DMS153 (cell line): ENCODE data around the gene REEP6.
"Not testable (repeated sequence)": the region's sequence is repeated elsewhere in the genome, so short reads cannot be mapped to it uniquely, and the experiment has no call there.

ENCODE experiments used
- DNase-seq: peaks from one replicate; lab custom pipeline; 2025; lab: John Stamatoyannopoulos, UW

REEP6 gene

GRCh38 chr19:1507763-1508506, 17.0 kb downstream of the REEP6 start:
- peak; percentile 80 for DNase-seq

- DNase-seq, result no peak
These were observed 17.5 kb downstream of the REEP6 start for GRCh38 chr19:1508507-1508856.

- no peak for DNase-seq
These were observed 18.8 kb downstream of the REEP6 start for GRCh38 chr19:1509602-1510441.

GRCh38 chr19:1510442-1510806, 19.4 kb downstream of the REEP6 start:
- no peak for DNase-seq

- no peak for DNase-seq
These were observed 19.8 kb downstream of the REEP6 start for GRCh38 chr19:1510807-1511206.

- no peak for DNase-seq
These were observed 20.6 kb downstream of the REEP6 start for GRCh38 chr19:1511318-1512317.

- no peak for DNase-seq
These were observed 21.9 kb downstream of the REEP6 start, which contains the start of gene ADAMTSL5 for GRCh38 chr19:1512671-1513498. Gene ADAMTSL5 (minus strand): TSS chr19:1513019. CDS start chr19:1510943, 2,076 bp downstream.

- no peak for DNase-seq
These were observed 22.7 kb downstream of the REEP6 start for GRCh38 chr19:1513499-1514294.

GRCh38 chr19:1514295-1514661, 23.3 kb downstream of the REEP6 start:
- DNase-seq, result no peak

- no peak for DNase-seq
These were observed 24.2 kb downstream of the REEP6 start for GRCh38 chr19:1514986-1515721.

- no peak for DNase-seq
These were observed 25.4 kb downstream of the REEP6 start for GRCh38 chr19:1516395-1516753.

- no peak for DNase-seq
These were observed 27.5 kb downstream of the REEP6 start for GRCh38 chr19:1518471-1518870.

- not testable (repeated sequence) for DNase-seq
These were observed 28.8 kb downstream of the REEP6 start for GRCh38 chr19:1519802-1520201.

- no peak for DNase-seq
These were observed 29.3 kb downstream of the REEP6 start for GRCh38 chr19:1520203-1520780.

GRCh38 chr19:1521636-1522035, 30.7 kb downstream of the REEP6 start:
- no peak for DNase-seq

GRCh38 chr19:1522061-1522460, 31.1 kb downstream of the REEP6 start:
- DNase-seq, result no peak

GRCh38 chr19:1522838-1523237, 31.9 kb downstream of the REEP6 start:
- no peak for DNase-seq

- DNase-seq, result no peak
These were observed 32.7 kb downstream of the REEP6 start, which contains the start of gene PLK5 for GRCh38 chr19:1523412-1524286. Gene PLK5 (plus strand): TSS chr19:1524077. CDS start chr19:1526997, 2,920 bp downstream.
